Keratinocyte (primary cell): Measurements from ENCODE around the gene SERP2. TPM values are rescaled to one million over a fixed set of nuclear protein-coding genes. Genes with fewer than 3 reads are reported as not detected.

ENCODE experiments used
- DNase-seq: peaks from one replicate; pipeline ENCODE4 v3.0.0-alpha.2; 2011; ENCODE audit warnings: low read depth, missing footprints, low spot score
- FAIRE-seq: peaks from 2 replicates; lab custom pipeline; 2011; peaks lifted over from hg19 to GRCh38; lab: Jason Lieb, UNC
- H2AFZ ChIP-seq: 2 replicates; pipeline ENCODE4 v1.6.0; 2012; ENCODE audit warnings: low read length, control low read depth, inconsistent platforms; ENCODE audit not compliant: control insufficient read depth
- H3K27ac ChIP-seq: 2 replicates; pipeline ENCODE4 v1.5.1; 2011; ENCODE audit warnings: low read length; ENCODE audit not compliant: control insufficient read depth, insufficient read depth
- H3K27me3 ChIP-seq: 3 replicates; pipeline ENCODE4 v1.6.0; 2011; ENCODE audit warnings: low read length; ENCODE audit not compliant: control insufficient read depth, insufficient read depth; ENCODE audit errors: extremely low read depth
- H3K36me3 ChIP-seq, 2 experiments: 2 replicates in 1 of 2; 3 replicates in 1 of 2; pipeline ENCODE4 v1.5.1; 2011; ENCODE audit warnings: low read length in 2 of 2, mild to moderate bottlenecking in 1 of 2; ENCODE audit not compliant: control insufficient read depth in 2 of 2, insufficient read depth in 2 of 2; ENCODE audit errors: extremely low read depth in 1 of 2
- H3K4me1 ChIP-seq: 3 replicates; pipeline ENCODE4 v1.5.1; 2011; ENCODE audit warnings: low read length; ENCODE audit not compliant: control insufficient read depth, insufficient read depth; ENCODE audit errors: extremely low read depth
- H3K4me2 ChIP-seq: 3 replicates; pipeline ENCODE4 v1.6.0; 2011; ENCODE audit warnings: low read depth, low read length; ENCODE audit not compliant: control insufficient read depth, insufficient read depth; ENCODE audit errors: extremely low read depth
- H3K4me3 ChIP-seq, 3 experiments: fragments of 200-600 bp in 1 of 3; sonication (generic) in 1 of 3; 2 replicates in 2 of 3; 3 replicates in 1 of 3; pipeline ENCODE4 v1.5.1; 2011 to 2016; ENCODE audit warnings: low read length in 3 of 3, mild to moderate bottlenecking in 3 of 3, control low read depth in 2 of 3, inconsistent platforms in 1 of 3, low read depth in 1 of 3, mixed read lengths in 1 of 3, mixed run types in 1 of 3, moderate library complexity in 1 of 3; ENCODE audit not compliant: control insufficient read depth in 2 of 3, insufficient read depth in 2 of 3; ENCODE audit errors: extremely low read depth in 1 of 3
- H3K79me2 ChIP-seq: 2 replicates; pipeline ENCODE4 v1.6.0; 2012; ENCODE audit warnings: low read length; ENCODE audit not compliant: control insufficient read depth, insufficient read depth
- H3K9ac ChIP-seq: 3 replicates; pipeline ENCODE4 v1.6.0; 2011; ENCODE audit warnings: low read length; ENCODE audit not compliant: control insufficient read depth, insufficient read depth; ENCODE audit errors: extremely low read depth
- H3K9me1 ChIP-seq: 3 replicates; pipeline ENCODE4 v1.6.0; 2011; ENCODE audit warnings: low read length; ENCODE audit not compliant: control insufficient read depth, insufficient read depth; ENCODE audit errors: extremely low read depth
- H3K9me3 ChIP-seq: 2 replicates; pipeline ENCODE4 v1.5.1; 2012; ENCODE audit warnings: low read depth, low read length; ENCODE audit not compliant: control insufficient read depth
- H4K20me1 ChIP-seq: 3 replicates; pipeline ENCODE4 v1.6.0; 2011; ENCODE audit warnings: low read length; ENCODE audit not compliant: control insufficient read depth, insufficient read depth; ENCODE audit errors: extremely low read depth
- EZH2 ChIP-seq: IDR thresholded peaks from one replicate; pipeline ENCODE4 v1.6.1; 2012; ENCODE audit warnings: inconsistent platforms, mild to moderate bottlenecking, low read length, moderate library complexity
- dilution Hi-C: fragments of 300-500 bp; cut with MboI; formaldehyde crosslinking; loops from one replicate; pipeline ENCODE4 v1.7.0; 2020; ENCODE audit warnings: low sequenced_read_pairs; ENCODE audit not compliant: extremely low pct_ligation_motif_present
- polyA plus RNA-seq, 5 experiments: library from polyadenylated mRNA; depleted of rRNA in 3 of 5; stranded (reverse) in 3 of 5; stranded (forward) in 1 of 5; unstranded in 1 of 5; fragments of >200 nt; gene quantifications; 1 replicate in 1 of 5; 2 replicates in 3 of 5; 3 replicates in 1 of 5; pipeline versions ENCODE4 v1.2.1 to v1.2.3, GENCODE V29; 2011 to 2012; ENCODE audit warnings: missing spikeins in 2 of 5, low read depth in 1 of 5, low replicate concordance in 1 of 5
- TF ChIP-seq, protein P1 (sequence below), 3 experiments: IDR thresholded peaks in 1 of 3; conservative IDR thresholded peaks in 1 of 3; optimal IDR thresholded peaks in 1 of 3; 2 replicates in 2 of 3; 3 replicates in 1 of 3; pipeline versions ENCODE3 to v1.5.1; 2011; ENCODE audit warnings: low read length in 3 of 3, mild to moderate bottlenecking in 3 of 3, moderate library complexity in 2 of 3, control low read depth in 1 of 3, inconsistent platforms in 1 of 3; ENCODE audit not compliant: insufficient read depth in 2 of 3; ENCODE audit errors: extremely low read depth in 1 of 3

SERP2 gene
- polyA plus RNA-seq, 1 donor (not counting 4 experiments of a cell fraction or from before 2014, with no cell fraction given), result 0.45 TPM

- H3K9me3 ChIP-seq, result no peaks in the 10 kb centered on the region
- H3K27ac ChIP-seq, result no peak overlapping the region
- H3K4me1 ChIP-seq, result peaks cover 12% of the 10 kb centered on the region
- no peaks in the 10 kb centered on the region for H3K36me3 ChIP-seq
- H2AFZ ChIP-seq, result no peak overlapping the region
- H3K79me2 ChIP-seq, result no peaks in the 10 kb centered on the region
- no peaks in the 10 kb centered on the region for H4K20me1 ChIP-seq
- H3K9ac ChIP-seq, result no peak overlapping the region
- H3K27me3 ChIP-seq, result no peaks in the 10 kb centered on the region
- FAIRE-seq (no peak), DNase-seq (no peak)
- H3K9me1 ChIP-seq, result no peaks in the 10 kb centered on the region
- H3K4me3 ChIP-seq, result no peak overlapping the region
- dilution Hi-C loops, result no loop called here
- TF ChIP-seq, protein P1, sequence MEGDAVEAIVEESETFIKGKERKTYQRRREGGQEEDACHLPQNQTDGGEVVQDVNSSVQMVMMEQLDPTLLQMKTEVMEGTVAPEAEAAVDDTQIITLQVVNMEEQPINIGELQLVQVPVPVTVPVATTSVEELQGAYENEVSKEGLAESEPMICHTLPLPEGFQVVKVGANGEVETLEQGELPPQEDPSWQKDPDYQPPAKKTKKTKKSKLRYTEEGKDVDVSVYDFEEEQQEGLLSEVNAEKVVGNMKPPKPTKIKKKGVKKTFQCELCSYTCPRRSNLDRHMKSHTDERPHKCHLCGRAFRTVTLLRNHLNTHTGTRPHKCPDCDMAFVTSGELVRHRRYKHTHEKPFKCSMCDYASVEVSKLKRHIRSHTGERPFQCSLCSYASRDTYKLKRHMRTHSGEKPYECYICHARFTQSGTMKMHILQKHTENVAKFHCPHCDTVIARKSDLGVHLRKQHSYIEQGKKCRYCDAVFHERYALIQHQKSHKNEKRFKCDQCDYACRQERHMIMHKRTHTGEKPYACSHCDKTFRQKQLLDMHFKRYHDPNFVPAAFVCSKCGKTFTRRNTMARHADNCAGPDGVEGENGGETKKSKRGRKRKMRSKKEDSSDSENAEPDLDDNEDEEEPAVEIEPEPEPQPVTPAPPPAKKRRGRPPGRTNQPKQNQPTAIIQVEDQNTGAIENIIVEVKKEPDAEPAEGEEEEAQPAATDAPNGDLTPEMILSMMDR (optimal IDR thresholded peaks at IDR 0.05 in 1 of 3, IDR thresholded peaks at IDR 0.05 in 1 of 3, conservative IDR thresholded peaks at IDR 0.05 in 1 of 3; ENCODE audit: extremely low read depth in 1 of 3, insufficient read depth in 2 of 3, low read length in 3 of 3), result no peak
- no peak for TF ChIP-seq EZH2
- no peak overlapping the region for H3K4me2 ChIP-seq
These were observed 25.0 kb downstream of the SERP2 start for GRCh38 chr13:44398606-44399005.

DNA sequence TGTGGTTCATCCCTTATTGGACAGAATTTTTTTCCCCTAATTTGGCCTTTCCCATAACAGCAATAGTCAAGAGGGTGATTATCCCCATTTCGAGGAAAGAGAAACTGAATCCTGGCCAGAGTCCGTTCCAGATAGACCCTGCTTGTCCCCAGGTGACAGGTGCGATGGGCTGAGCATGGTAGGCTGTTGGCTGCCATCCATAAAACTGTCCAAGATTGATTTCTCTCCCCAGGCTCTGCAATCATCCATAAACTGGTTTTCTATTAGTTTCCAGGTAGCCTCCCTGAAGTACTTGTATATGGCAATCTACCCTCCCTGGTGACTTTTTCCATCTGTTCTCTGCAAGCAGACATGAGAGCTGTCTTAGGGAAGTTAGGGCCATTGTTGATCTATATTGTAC lies 25.4 kb downstream of the SERP2 start:
- peaks cover 16% of the 10 kb centered on the region for H3K4me1 ChIP-seq
- FAIRE-seq (no peak), DNase-seq (no peak)
- no peaks in the 10 kb centered on the region for H3K27me3 ChIP-seq
- no peak overlapping the region for H3K4me3 ChIP-seq
- TF ChIP-seq, protein P1 (optimal IDR thresholded peaks at IDR 0.05 in 1 of 3, IDR thresholded peaks at IDR 0.05 in 1 of 3, conservative IDR thresholded peaks at IDR 0.05 in 1 of 3; ENCODE audit: extremely low read depth in 1 of 3, insufficient read depth in 2 of 3, low read length in 3 of 3), result no peak
- no peak for TF ChIP-seq EZH2
- H3K79me2 ChIP-seq, result no peaks in the 10 kb centered on the region
- no peaks in the 10 kb centered on the region for H4K20me1 ChIP-seq
- H3K36me3 ChIP-seq, result no peaks in the 10 kb centered on the region
- H3K9ac ChIP-seq, result no peak overlapping the region
- no peak overlapping the region for H3K27ac ChIP-seq
- H3K9me1 ChIP-seq, result no peaks in the 10 kb centered on the region
- H2AFZ ChIP-seq, result no peak overlapping the region
- no peak overlapping the region for H3K4me2 ChIP-seq
- dilution Hi-C loops, result no loop called here
- H3K9me3 ChIP-seq, result no peaks in the 10 kb centered on the region
